Measurements from ENCODE around the gene ASH1L.

DNA sequence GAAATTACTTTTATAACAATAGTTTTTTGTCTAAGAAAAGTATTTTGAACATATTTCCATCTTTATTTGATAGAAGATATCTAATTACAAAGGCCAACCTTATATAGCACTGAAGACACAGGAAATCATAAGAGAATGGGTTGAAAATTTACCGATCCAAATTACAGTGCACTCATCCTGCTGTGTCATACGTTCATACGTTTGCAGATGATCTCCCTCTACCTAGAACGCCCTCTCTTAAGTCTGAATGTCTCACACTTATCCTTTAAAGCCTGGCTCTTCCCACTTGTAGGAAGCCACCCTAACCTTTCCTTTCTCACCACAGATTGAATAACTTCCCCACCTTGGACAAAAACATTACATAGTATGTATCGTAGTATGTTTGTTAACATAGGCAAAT is 9.3 kb downstream of the ASH1L start:
- no peak for TF ChIP-seq POLR2AphosphoS5 (IDR thresholded peaks at IDR 0.05)
- TF ChIP-seq, protein P1, sequence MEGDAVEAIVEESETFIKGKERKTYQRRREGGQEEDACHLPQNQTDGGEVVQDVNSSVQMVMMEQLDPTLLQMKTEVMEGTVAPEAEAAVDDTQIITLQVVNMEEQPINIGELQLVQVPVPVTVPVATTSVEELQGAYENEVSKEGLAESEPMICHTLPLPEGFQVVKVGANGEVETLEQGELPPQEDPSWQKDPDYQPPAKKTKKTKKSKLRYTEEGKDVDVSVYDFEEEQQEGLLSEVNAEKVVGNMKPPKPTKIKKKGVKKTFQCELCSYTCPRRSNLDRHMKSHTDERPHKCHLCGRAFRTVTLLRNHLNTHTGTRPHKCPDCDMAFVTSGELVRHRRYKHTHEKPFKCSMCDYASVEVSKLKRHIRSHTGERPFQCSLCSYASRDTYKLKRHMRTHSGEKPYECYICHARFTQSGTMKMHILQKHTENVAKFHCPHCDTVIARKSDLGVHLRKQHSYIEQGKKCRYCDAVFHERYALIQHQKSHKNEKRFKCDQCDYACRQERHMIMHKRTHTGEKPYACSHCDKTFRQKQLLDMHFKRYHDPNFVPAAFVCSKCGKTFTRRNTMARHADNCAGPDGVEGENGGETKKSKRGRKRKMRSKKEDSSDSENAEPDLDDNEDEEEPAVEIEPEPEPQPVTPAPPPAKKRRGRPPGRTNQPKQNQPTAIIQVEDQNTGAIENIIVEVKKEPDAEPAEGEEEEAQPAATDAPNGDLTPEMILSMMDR (IDR thresholded peaks at IDR 0.05) = no peak
- TF ChIP-seq POLR2A (IDR thresholded peaks at IDR 0.05) = no peak
- no peak for TF ChIP-seq EP300 (IDR thresholded peaks at IDR 0.05)
